Neural progenitor cell (in vitro differentiated cells): ENCODE measurements around the gene ING5.

Experiments used
- EZH2 ChIP-seq: fragments of 200-600 bp; sonication (generic); IDR thresholded peaks from 2 replicates; pipeline ENCODE4 v1.6.1; 2017; ENCODE audit warnings: antibody characterized with exemption, mild to moderate bottlenecking, moderate library complexity
- EZH2phosphoT487 ChIP-seq: fragments of 200-600 bp; sonication (generic); IDR thresholded peaks from 2 replicates; pipeline ENCODE4 v1.6.1; 2017; ENCODE audit warnings: antibody characterized with exemption
- TF ChIP-seq, protein P1 (sequence below): fragments of 200-600 bp; sonication (generic); IDR thresholded peaks from 2 replicates; pipeline ENCODE4 v1.5.1; 2017; ENCODE audit warnings: antibody characterized with exemption, mild to moderate bottlenecking

DNA sequence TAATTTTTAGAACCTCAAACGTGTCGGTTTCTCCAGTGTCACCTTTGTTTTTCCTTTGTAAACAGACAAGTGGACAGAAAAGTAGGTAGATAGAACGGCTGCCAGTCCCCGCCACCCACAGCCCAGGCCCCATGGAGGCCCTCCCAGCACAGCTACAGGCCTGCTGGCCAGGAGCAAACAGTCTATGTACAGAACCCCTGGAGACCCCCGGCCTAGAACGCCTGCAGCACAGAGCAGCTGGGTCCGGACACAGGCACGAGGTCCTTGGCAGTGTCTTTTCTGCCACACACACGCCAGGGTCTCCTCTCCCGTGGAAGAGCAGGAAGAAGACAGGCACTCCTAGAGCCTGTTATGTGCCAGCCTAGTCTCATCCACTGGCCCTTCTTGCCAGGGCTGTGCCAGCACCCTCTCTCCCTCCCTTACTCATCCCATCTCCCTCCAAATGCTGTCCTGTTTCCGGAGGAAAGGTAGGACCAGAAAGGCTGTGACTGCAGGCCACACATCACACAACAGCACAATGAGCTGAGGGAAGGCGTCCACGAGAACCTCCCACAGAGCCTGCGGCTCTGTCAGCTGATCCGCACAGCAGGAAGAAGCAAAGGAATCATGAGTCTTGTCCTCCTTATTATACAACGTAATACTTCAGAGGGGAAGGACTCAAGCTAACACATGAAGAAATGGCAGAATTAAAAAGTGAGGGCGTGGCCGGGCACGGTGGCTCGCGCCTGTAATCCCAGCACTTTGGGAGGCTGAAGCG, 22.9 kb upstream of the ING5 start:
- TF ChIP-seq, protein P1, sequence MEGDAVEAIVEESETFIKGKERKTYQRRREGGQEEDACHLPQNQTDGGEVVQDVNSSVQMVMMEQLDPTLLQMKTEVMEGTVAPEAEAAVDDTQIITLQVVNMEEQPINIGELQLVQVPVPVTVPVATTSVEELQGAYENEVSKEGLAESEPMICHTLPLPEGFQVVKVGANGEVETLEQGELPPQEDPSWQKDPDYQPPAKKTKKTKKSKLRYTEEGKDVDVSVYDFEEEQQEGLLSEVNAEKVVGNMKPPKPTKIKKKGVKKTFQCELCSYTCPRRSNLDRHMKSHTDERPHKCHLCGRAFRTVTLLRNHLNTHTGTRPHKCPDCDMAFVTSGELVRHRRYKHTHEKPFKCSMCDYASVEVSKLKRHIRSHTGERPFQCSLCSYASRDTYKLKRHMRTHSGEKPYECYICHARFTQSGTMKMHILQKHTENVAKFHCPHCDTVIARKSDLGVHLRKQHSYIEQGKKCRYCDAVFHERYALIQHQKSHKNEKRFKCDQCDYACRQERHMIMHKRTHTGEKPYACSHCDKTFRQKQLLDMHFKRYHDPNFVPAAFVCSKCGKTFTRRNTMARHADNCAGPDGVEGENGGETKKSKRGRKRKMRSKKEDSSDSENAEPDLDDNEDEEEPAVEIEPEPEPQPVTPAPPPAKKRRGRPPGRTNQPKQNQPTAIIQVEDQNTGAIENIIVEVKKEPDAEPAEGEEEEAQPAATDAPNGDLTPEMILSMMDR, result no peak
- no peak for TF ChIP-seq EZH2
- TF ChIP-seq EZH2phosphoT487, result no peak
